Left lung (tissue), 10 donors: Measurements from ENCODE around the gene SLC45A1. TPM values are rescaled to one million over a fixed set of nuclear protein-coding genes. Genes with fewer than 3 reads are reported as not detected.

Source experiments
- ATAC-seq: fragments of 200-7000 bp; cut with Tn5 transposase; one replicate; pipeline ENCODE4 v1.9.1; 2020; ENCODE audit warnings: moderate library complexity
- DNase-seq, 4 donors: peaks; one replicate each; pipeline ENCODE4 v3.0.0-alpha.2; 2013 to 2020
- H3K27ac ChIP-seq, 2 donors: fragments of 200-600 bp; sonication (generic) in 1 of 2; one replicate each; pipeline versions ENCODE4 v1.5.0 to v1.8.0; 2020 to 2021
- H3K27me3 ChIP-seq, 2 donors: fragments of 200-600 bp; sonication (generic) in 1 of 2; one replicate each; pipeline versions ENCODE4 v1.5.0 to v1.8.0; 2020 to 2021
- H3K36me3 ChIP-seq, 2 donors: fragments of 200-600 bp; sonication (generic) in 1 of 2; one replicate each; pipeline versions ENCODE4 v1.5.0 to v1.8.0; 2020 to 2021
- H3K4me1 ChIP-seq, 2 donors: fragments of 200-600 bp; one replicate each; pipeline ENCODE4 v1.8.0; 2021
- H3K4me3 ChIP-seq, 2 donors: fragments of 200-600 bp; sonication (generic) in 1 of 2; one replicate each; pipeline versions ENCODE4 v1.5.0 to v1.8.0; 2020 to 2021; ENCODE audit warnings: mild to moderate bottlenecking in 1 of 2
- H3K9me3 ChIP-seq, 2 donors: fragments of 200-600 bp; sonication (generic) in 1 of 2; one replicate each; pipeline versions ENCODE4 v1.5.0 to v1.8.0; 2020 to 2021
- intact Hi-C, 2 donors: fragments of 100-400 bp; cut with DNase I; formaldehyde crosslinking; loops; one replicate each; pipeline versions ENCODE4 v1.11.2 to v1.14.2; 2022
- polyA plus RNA-seq, 6 donors: library from polyadenylated mRNA; unstranded; fragments of 120-200 nt; gene quantifications; one replicate each; pipeline ENCODE4 v1.2.1, GENCODE V29; 2013; ENCODE audit not compliant: insufficient read length in 6 of 6
- total RNA-seq, 2 donors: library from RNA; stranded (reverse); fragmentation: NEBNext Ultra II Directional; extraction: Animal tissue kit (Norgen Biotek cat#: 25700); gene quantifications; one replicate each; pipeline ENCODE4 v1.2.1, GENCODE V29; 2021
- TF ChIP-seq, protein P1 (sequence below), 2 donors: fragments of 200-600 bp; sonication (generic) in 1 of 2; IDR thresholded peaks; one replicate each; pipeline versions ENCODE4 v1.5.0 to v1.8.0; 2021; ENCODE audit warnings: antibody characterized with exemption in 2 of 2
- donor health status: DM: no; HTN: yes; CAD: no.
- donor health status: DM: no; HTN: no; CAD: no.

Gene SLC45A1
- total and polyA plus RNA-seq, 8 donors = 0.51 to 1.4 (median 0.80) TPM

DNA sequence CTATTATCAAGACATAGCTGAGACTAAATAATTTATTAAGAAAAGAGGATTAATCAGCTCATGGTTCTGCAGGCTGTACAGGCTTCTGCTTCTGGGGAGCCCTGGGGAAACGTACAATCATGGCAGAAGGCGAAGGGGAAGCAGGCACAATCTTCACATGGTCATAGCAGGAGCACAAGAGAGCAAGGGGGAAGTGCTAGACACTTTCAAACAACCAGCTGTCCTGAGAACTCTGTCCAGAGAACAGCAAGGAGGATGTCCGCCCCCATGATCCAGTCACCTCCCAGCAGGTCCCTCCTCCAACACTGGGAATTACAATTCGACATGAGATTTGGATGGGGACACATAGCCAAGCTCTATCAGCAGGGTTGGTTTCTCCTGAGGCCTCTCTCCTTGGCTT, 10.3 kb upstream of the SLC45A1 start:
- no peaks in the 10 kb centered on the region for H3K4me1 ChIP-seq
- TF ChIP-seq, protein P1, sequence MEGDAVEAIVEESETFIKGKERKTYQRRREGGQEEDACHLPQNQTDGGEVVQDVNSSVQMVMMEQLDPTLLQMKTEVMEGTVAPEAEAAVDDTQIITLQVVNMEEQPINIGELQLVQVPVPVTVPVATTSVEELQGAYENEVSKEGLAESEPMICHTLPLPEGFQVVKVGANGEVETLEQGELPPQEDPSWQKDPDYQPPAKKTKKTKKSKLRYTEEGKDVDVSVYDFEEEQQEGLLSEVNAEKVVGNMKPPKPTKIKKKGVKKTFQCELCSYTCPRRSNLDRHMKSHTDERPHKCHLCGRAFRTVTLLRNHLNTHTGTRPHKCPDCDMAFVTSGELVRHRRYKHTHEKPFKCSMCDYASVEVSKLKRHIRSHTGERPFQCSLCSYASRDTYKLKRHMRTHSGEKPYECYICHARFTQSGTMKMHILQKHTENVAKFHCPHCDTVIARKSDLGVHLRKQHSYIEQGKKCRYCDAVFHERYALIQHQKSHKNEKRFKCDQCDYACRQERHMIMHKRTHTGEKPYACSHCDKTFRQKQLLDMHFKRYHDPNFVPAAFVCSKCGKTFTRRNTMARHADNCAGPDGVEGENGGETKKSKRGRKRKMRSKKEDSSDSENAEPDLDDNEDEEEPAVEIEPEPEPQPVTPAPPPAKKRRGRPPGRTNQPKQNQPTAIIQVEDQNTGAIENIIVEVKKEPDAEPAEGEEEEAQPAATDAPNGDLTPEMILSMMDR (IDR thresholded peaks at IDR 0.05) = no peak
- peaks cover 0 to 6% of the 10 kb centered on the region in 2 donors for H3K9me3 ChIP-seq
- no peaks in the 10 kb centered on the region for H3K36me3 ChIP-seq
- DNase-seq = no peak
- H3K4me3 ChIP-seq = no peak overlapping the region
- peak; percentile 46 for ATAC-seq
- intact Hi-C loops = no loop called here
- H3K27ac ChIP-seq = no peak overlapping the region
- H3K27me3 ChIP-seq = no peaks in the 10 kb centered on the region

GRCh38 chr1:8311068-8311718, 6.7 kb upstream of the SLC45A1 start:
- ATAC-seq (no peak), DNase-seq (no peak)
- Histone ChIP-seq H3K9me3 (peaks cover 0 to 6% of the 10 kb centered on the region in 2 donors), H3K4me3 (no peak overlapping the region), H3K36me3 (no peaks in the 10 kb centered on the region), H3K27me3 (peaks cover 0 to 18% of the 10 kb centered on the region in 2 donors), H3K4me1 (peaks cover 0 to 18% of the 10 kb centered on the region in 2 donors), H3K27ac (no peak overlapping the region)
- TF ChIP-seq, protein P1 (IDR thresholded peaks at IDR 0.05) = no peak
- intact Hi-C loops = loop anchor here in 1 of 2 donors (10.0 kb wide), 1 partner anchor 326 kb away; no protein-coding TSS in a partner anchor

GRCh38 chr1:8312235-8313218, 5.4 kb upstream of the SLC45A1 start:
- TF ChIP-seq, protein P1 (IDR thresholded peaks at IDR 0.05) = no peak
- Histone ChIP-seq H3K4me3 (no peak overlapping the region), H3K4me1 (peaks cover 0 to 22% of the 10 kb centered on the region in 2 donors), H3K27me3 (peaks cover 0 to 31% of the 10 kb centered on the region in 2 donors), H3K9me3 (peaks cover 0 to 6% of the 10 kb centered on the region in 2 donors), H3K27ac (no peak overlapping the region), H3K36me3 (no peaks in the 10 kb centered on the region)
- intact Hi-C loops = loop anchor here in 1 of 2 donors (10.0 kb wide), 1 partner anchor 328 kb away; no protein-coding TSS in a partner anchor
- ATAC-seq (peak; percentile 6), DNase-seq (no peak)

DNA sequence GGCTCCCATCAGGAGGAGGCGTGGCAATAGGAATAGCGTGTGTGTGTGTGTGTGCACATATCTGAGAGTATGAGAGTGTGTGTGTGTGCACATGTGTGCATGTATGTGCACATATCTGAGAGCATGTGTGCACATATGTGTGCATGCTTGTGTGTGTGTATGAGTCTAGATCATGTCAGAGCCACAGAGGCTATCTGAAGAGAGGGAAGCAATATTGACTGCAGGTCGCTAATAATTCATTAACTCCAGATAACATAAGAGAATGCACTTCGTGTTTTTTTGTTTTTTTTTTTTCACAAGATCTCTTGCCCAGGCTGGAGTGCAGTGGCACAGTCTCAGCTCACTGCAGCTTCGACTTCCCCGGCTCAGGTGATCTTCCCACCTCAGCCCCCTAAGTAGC, 4.7 kb upstream of the SLC45A1 start:
- intact Hi-C loops = loop anchor here in 1 of 2 donors (10.0 kb wide), 1 partner anchor 328 kb away; no protein-coding TSS in a partner anchor
- TF ChIP-seq, protein P1 (IDR thresholded peaks at IDR 0.05) = no peak
- Histone ChIP-seq H3K4me1 (peaks cover 2 to 29% of the 10 kb centered on the region in 2 donors), H3K36me3 (no peaks in the 10 kb centered on the region), H3K27me3 (peaks cover 0 to 38% of the 10 kb centered on the region in 2 donors), H3K4me3 (no peak overlapping the region), H3K9me3 (peaks cover 0 to 6% of the 10 kb centered on the region in 2 donors), H3K27ac (no peak overlapping the region)
- DNase-seq = no peak
- no peak for ATAC-seq
